Vagina (tissue), 2 donors: ENCODE results near the gene ANXA6. TPM values are rescaled to one million over a fixed set of nuclear protein-coding genes. Genes with fewer than 3 reads are reported as not detected.
A peak's percentile ranks its signal among the peaks of the same experiment; 100 is the strongest.

Source experiments
- DNase-seq, 2 donors: peaks; one replicate each; pipeline ENCODE4 v3.0.0-alpha.2; 2017; ENCODE audit errors: extremely low spot score in 2 of 2
- H3K27ac ChIP-seq: fragments of 200-600 bp; sonication (generic); one replicate; pipeline ENCODE4 v1.5.1; 2019
- H3K27me3 ChIP-seq: fragments of 200-600 bp; sonication (generic); one replicate; pipeline ENCODE4 v1.5.1; 2019
- H3K36me3 ChIP-seq, 2 donors: fragments of 200-600 bp; sonication (generic); one replicate each; pipeline ENCODE4 v1.5.1; 2017 to 2019
- H3K4me1 ChIP-seq: fragments of 200-600 bp; sonication (generic); one replicate; pipeline ENCODE4 v1.5.1; 2019
- H3K4me3 ChIP-seq, 2 donors: fragments of 200-600 bp; sonication (generic); 1 replicate in 1 of 2; 2 replicates in 1 of 2; pipeline ENCODE4 v1.5.1; 2016 to 2019
- H3K9me3 ChIP-seq: fragments of 200-600 bp; sonication (generic); one replicate; pipeline ENCODE4 v1.5.1; 2019
- POLR2A ChIP-seq, 2 donors: fragments of 450-650 bp; IDR thresholded peaks; one replicate each; pipeline ENCODE4 v1.6.1; 2017; ENCODE audit warnings: antibody characterized with exemption in 2 of 2, mild to moderate bottlenecking in 2 of 2, moderate library complexity in 2 of 2
- POLR2AphosphoS5 ChIP-seq, 2 donors: sonication (generic); formaldehyde crosslinking; IDR thresholded peaks; one replicate each; pipeline ENCODE4 v1.9.0; 2017; ENCODE audit warnings: antibody characterized with exemption in 2 of 2, mild to moderate bottlenecking in 2 of 2, low read depth in 1 of 2; ENCODE audit not compliant: insufficient read depth in 1 of 2
- intact Hi-C: fragments of 100-400 bp; cut with DNase I; formaldehyde crosslinking; loops from one replicate; pipeline ENCODE4 v1.15.1; 2023
- total RNA-seq: library from RNA; depleted of rRNA; stranded (reverse); fragments of >200 nt; gene quantifications from one replicate; pipeline ENCODE4 v1.2.3, GENCODE V29; 2016
- TF ChIP-seq, protein P1 (sequence below), 3 experiments: fragments of 450-650 bp in 2 of 3; fragments of 200-600 bp in 1 of 3; sonication (generic) in 1 of 3; IDR thresholded peaks; one replicate each; pipeline ENCODE4 v1.5.1; 2017 to 2019; ENCODE audit warnings: antibody characterized with exemption in 3 of 3, mild to moderate bottlenecking in 2 of 3, moderate library complexity in 2 of 3

The ANXA6 gene
- total RNA-seq, 1 donor from 2014 or later: 190 TPM

DNA sequence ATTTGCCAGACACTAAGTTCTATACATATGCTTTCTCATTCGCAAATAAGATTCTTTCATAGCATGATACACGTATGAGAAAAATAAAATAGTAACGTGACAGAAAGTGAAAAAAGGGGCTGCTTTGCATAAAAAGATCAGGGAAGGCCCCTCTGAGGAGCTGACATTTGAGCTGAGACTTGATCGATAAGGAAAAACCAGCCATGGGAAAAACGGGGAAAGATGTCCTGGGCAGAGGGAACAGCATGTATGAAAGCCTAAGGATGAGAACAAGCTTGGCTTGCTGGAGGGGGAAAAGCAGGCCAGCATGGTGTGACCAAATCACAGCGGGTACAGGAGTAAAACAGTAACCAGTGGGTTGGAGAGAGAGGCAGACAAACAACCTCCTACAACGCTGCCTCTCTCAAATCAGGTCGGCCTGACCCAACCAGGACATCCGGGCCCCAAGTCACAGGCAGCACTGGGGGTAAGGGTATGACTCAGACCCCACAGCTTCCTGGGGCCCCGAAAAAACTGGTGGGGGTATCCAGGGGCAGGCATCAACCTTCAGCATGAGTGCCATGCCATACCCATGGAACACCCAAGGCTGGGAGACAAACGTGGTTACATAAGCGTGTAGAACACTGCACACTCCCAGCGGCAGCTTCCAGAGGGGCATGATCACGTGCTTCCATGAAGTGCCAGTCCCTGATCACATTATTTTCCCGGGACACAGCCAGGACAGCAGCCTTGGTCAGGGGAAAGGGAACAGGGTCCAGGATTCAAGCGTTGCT, 78.9 kb downstream of the ANXA6 start:
- Histone ChIP-seq H3K27ac (peak overlapping the region; percentile 99), H3K27me3 (no peaks in the 10 kb centered on the region), H3K4me3 (peak overlapping the region; percentile 19 to 74), H3K4me1 (peaks cover 78% of the 10 kb centered on the region), H3K9me3 (no peaks in the 10 kb centered on the region), H3K36me3 (no peaks in the 10 kb centered on the region)
- DNase-seq: no peak
- intact Hi-C loops: no loop called here
- TF ChIP-seq POLR2AphosphoS5 (IDR thresholded peaks at IDR 0.05; ENCODE audit: insufficient read depth in 1 of 2, low read depth in 1 of 2): peak in 1 of 2 donors; percentile 33
- TF ChIP-seq, protein P1, sequence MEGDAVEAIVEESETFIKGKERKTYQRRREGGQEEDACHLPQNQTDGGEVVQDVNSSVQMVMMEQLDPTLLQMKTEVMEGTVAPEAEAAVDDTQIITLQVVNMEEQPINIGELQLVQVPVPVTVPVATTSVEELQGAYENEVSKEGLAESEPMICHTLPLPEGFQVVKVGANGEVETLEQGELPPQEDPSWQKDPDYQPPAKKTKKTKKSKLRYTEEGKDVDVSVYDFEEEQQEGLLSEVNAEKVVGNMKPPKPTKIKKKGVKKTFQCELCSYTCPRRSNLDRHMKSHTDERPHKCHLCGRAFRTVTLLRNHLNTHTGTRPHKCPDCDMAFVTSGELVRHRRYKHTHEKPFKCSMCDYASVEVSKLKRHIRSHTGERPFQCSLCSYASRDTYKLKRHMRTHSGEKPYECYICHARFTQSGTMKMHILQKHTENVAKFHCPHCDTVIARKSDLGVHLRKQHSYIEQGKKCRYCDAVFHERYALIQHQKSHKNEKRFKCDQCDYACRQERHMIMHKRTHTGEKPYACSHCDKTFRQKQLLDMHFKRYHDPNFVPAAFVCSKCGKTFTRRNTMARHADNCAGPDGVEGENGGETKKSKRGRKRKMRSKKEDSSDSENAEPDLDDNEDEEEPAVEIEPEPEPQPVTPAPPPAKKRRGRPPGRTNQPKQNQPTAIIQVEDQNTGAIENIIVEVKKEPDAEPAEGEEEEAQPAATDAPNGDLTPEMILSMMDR (IDR thresholded peaks at IDR 0.05): no peak

DNA sequence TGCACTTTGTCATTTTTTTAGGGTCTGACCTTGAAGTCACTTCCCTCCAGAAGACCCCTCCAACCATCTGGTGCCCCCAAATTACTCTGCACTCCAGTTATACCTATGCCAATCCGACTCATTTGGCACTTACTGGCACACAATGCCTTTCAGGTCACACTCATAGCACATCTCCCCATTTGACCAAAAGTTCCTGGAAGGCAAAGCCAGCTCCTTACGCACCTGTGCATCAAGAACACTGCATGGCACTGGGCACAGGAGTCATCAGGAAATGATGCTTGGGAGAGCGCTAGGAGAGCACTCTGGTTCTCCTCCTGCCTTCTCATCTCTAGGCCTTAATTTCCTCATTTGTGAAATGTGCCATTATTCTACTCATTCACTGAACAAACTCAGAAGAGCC, 79.6 kb downstream of the ANXA6 start:
- Histone ChIP-seq H3K9me3 (no peaks in the 10 kb centered on the region), H3K4me3 (peak overlapping the region in 1 of 2 donors; percentile 74), H3K27me3 (no peaks in the 10 kb centered on the region), H3K36me3 (no peaks in the 10 kb centered on the region), H3K27ac (peak overlapping the region; percentile 99), H3K4me1 (peaks cover 72% of the 10 kb centered on the region)
- TF ChIP-seq, protein P1 (IDR thresholded peaks at IDR 0.05): no peak
- TF ChIP-seq POLR2A (IDR thresholded peaks at IDR 0.05): no peak
- TF ChIP-seq POLR2AphosphoS5 (IDR thresholded peaks at IDR 0.05; ENCODE audit: insufficient read depth in 1 of 2, low read depth in 1 of 2): no peak
- intact Hi-C loops: no loop called here
- no peak for DNase-seq

DNA sequence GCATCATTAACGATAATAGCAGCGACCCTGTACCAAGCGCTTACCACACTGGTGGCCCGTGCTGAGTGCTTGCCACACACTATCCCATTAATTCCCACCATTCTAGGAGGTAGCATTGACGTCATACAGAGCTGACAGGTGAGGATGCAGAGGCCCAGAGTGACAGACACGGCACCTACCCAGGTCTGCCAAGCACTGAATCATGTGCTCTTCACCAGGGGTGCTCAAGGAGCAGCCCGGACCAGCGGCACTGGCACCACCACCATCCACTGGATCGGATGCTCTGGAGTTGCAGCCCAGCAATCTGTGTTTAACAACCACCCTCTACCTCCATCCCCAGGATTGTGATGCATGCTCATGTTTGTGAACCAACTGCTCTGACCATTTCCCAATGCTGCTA, 80.2 kb downstream of the ANXA6 start:
- TF ChIP-seq POLR2AphosphoS5 (IDR thresholded peaks at IDR 0.05; ENCODE audit: insufficient read depth in 1 of 2, low read depth in 1 of 2) (no peak), POLR2A (IDR thresholded peaks at IDR 0.05) (no peak)
- TF ChIP-seq, protein P1 (IDR thresholded peaks at IDR 0.05): no peak
- Histone ChIP-seq H3K9me3 (no peaks in the 10 kb centered on the region), H3K36me3 (no peaks in the 10 kb centered on the region), H3K27me3 (no peaks in the 10 kb centered on the region), H3K4me1 (peaks cover 72% of the 10 kb centered on the region), H3K27ac (peak overlapping the region; percentile 99), H3K4me3 (no peak overlapping the region)
- no peak for DNase-seq
- intact Hi-C loops: no loop called here

DNA sequence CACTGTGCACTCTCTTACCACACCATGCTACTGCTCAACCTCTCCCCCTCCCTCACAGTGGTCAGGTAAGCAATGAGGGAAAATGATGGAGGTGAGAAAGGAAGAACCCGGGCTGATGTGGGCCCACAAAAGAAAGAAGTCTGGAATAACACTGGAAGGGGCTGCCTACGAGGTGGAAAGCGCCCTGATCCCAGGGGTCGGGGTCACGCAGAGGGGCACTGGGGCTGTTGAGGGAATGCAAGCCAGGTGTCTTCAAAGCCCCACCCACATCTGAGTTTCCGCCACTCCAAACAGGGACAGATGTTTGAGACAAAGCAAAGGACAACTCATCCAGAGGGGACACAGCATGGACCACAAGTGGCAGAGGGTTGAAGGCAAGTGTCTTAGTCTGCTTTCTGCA, 81.0 kb downstream of the ANXA6 start:
- no peak overlapping the region for H3K4me3 ChIP-seq
- no peaks in the 10 kb centered on the region for H3K36me3 ChIP-seq
- no peaks in the 10 kb centered on the region for H3K27me3 ChIP-seq
- H3K9me3 ChIP-seq: no peaks in the 10 kb centered on the region
- no peak for DNase-seq
- TF ChIP-seq, protein P1 (IDR thresholded peaks at IDR 0.05): no peak
- TF ChIP-seq POLR2A (IDR thresholded peaks at IDR 0.05) (no peak), POLR2AphosphoS5 (IDR thresholded peaks at IDR 0.05; ENCODE audit: insufficient read depth in 1 of 2, low read depth in 1 of 2) (no peak)
- intact Hi-C loops: no loop called here
- peaks cover 72% of the 10 kb centered on the region for H3K4me1 ChIP-seq
- H3K27ac ChIP-seq: peak overlapping the region; percentile 36

DNA sequence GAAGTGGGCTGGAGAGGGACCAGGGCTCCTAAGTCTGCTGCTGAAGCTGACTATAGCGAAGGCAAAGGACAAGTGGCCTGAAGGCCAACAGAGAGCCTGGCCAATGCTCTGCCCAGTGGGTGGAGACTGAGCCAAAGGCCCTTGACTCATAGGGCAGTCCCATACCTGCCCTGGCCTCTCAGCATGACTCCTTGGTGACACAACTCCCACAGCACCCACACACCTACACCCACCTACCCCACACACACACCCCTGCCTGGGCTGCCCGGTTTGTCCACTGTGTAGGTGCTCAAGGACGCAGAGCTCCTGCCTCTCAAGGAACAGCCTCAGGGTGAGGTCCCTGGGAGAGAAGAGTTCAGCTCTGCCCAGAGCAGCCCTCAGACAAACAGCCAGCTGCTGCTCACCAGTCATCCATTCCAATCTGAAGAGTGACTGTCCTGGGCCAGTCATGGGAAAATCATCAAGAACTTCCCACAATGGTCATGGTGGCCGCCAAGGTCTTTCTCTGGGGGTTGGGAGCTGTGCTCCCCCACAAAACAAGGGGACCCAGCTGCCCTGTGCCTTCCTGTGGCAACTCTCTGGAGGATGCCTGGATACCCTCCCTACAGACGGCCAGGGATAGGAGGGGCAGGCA, 81.8 kb downstream of the ANXA6 start:
- H3K4me3 ChIP-seq: no peak overlapping the region
- peak overlapping the region; percentile 36 for H3K27ac ChIP-seq
- H3K36me3 ChIP-seq: no peaks in the 10 kb centered on the region
- no peaks in the 10 kb centered on the region for H3K9me3 ChIP-seq
- intact Hi-C loops: no loop called here
- H3K27me3 ChIP-seq: no peaks in the 10 kb centered on the region
- peaks cover 76% of the 10 kb centered on the region for H3K4me1 ChIP-seq
- TF ChIP-seq POLR2AphosphoS5 (IDR thresholded peaks at IDR 0.05; ENCODE audit: insufficient read depth in 1 of 2, low read depth in 1 of 2) (peak in 1 of 2 donors; percentile 29), POLR2A (IDR thresholded peaks at IDR 0.05) (no peak)
- TF ChIP-seq, protein P1 (IDR thresholded peaks at IDR 0.05): no peak
- no peak for DNase-seq
